Uterus (tissue), 4 donors: ENCODE measurements around the gene NXF1. TPM values are rescaled to one million over a fixed set of nuclear protein-coding genes. Genes with fewer than 3 reads are reported as not detected.
A peak's percentile ranks its signal among the peaks of the same experiment; 100 is the strongest.

Experiments
- DNase-seq, 2 donors: peaks; one replicate each; pipeline ENCODE4 v3.0.0-alpha.2; 2019 to 2020
- H3K27ac ChIP-seq, 2 donors: fragments of 200-600 bp; sonication (generic); 1 replicate in 1 of 2; 2 replicates in 1 of 2; pipeline ENCODE4 v1.5.1; 2016 to 2018
- H3K27me3 ChIP-seq, 2 donors: fragments of 200-600 bp; sonication (generic); one replicate each; pipeline ENCODE4 v1.5.1; 2018 to 2019; ENCODE audit warnings: control low read depth in 1 of 2
- H3K36me3 ChIP-seq, 2 donors: fragments of 200-600 bp; sonication (generic); one replicate each; pipeline ENCODE4 v1.5.1; 2019; ENCODE audit warnings: control low read depth in 1 of 2
- H3K4me1 ChIP-seq, 2 donors: fragments of 200-600 bp; sonication (generic); one replicate each; pipeline ENCODE4 v1.5.1; 2018 to 2019; ENCODE audit warnings: control low read depth in 1 of 2
- H3K4me3 ChIP-seq, 2 donors: fragments of 200-600 bp; sonication (generic); 1 replicate in 1 of 2; 2 replicates in 1 of 2; pipeline ENCODE4 v1.5.1; 2018 to 2019; ENCODE audit warnings: mild to moderate bottlenecking in 1 of 2
- H3K9me3 ChIP-seq, 2 donors: fragments of 200-600 bp; sonication (generic); one replicate each; pipeline ENCODE4 v1.5.1; 2019; ENCODE audit warnings: control low read depth in 1 of 2
- POLR2A ChIP-seq, 2 donors: fragments of 450-650 bp; IDR thresholded peaks; one replicate each; pipeline ENCODE4 v1.6.1; 2016; ENCODE audit warnings: antibody characterized with exemption in 2 of 2, mild to moderate bottlenecking in 1 of 2, moderate library complexity in 1 of 2
- intact Hi-C: fragments of 100-400 bp; cut with DNase I; formaldehyde crosslinking; loops from one replicate; pipeline ENCODE4 v1.15.1; 2023; ENCODE audit warnings: low total_unique reads
- total RNA-seq, 4 donors: library from RNA; depleted of rRNA in 3 of 4; stranded (reverse); fragments of >200 nt in 3 of 4; gene quantifications; one replicate each; pipeline versions ENCODE4 v1.1.0 to v1.2.4, GENCODE V29; 2014 to 2023
- TF ChIP-seq, protein P1 (sequence below), 4 experiments: fragments of 200-600 bp in 2 of 4; fragments of 450-650 bp in 2 of 4; sonication (generic) in 2 of 4; IDR thresholded peaks; one replicate each; pipeline ENCODE4 v1.5.1; 2016 to 2019; ENCODE audit warnings: antibody characterized with exemption in 4 of 4, mild to moderate bottlenecking in 2 of 4, moderate library complexity in 1 of 4
- donor health status: DM: yes; HTN: yes; CAD: no.

The NXF1 gene
- total RNA-seq, 4 donors from 2014 or later: 41.0 to 96.2 (median 50.2) TPM

DNA sequence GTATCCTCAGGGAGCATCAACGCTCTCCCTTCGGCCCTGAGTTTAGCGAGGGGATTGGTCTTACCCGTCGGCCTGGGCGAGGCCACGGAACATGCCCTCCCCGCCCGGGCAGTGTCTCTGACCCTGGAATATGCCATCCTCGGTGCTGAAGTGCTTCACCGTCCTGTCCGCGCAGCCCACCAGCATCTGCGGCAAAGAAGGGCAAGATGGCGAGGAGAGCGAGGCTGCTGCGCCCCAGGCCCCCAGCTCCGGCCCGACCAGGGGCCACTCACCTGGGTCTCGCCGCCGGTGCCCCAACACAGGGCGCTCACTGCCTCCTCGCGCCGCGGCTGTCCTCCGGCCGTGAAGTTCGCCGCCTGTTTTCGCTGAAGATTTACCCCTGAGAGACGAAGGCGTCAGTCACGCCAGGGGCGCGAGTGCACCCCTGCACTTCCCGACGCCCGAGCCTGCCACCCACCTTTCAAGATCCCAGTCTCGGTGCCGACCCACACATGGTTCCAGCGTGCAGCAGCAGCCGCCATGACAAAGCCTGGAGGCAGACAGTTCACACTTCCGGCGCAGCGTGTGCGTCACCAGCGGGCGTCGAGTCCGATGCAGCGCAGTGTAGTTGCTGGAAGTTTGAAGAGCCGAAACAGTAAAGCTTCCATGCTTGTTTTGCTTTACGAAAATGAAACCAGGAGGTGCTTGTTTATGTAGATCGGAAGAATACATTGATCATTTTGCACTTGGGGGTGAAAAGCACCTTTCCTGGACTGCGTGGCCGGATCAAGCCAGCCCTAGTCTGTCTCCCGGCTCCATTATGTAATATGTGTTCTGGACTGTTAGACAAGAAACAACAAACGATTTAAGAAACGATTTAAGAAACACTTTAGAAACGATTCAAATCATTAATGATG is 34.1 kb upstream of the NXF1 start, which contains the start of gene WDR74:
TSS of gene WDR74 (minus strand) at position 541 of the 896 bp plus-strand sequence. CDS start at position 521, 20 bp downstream.
- TF ChIP-seq, protein P1, sequence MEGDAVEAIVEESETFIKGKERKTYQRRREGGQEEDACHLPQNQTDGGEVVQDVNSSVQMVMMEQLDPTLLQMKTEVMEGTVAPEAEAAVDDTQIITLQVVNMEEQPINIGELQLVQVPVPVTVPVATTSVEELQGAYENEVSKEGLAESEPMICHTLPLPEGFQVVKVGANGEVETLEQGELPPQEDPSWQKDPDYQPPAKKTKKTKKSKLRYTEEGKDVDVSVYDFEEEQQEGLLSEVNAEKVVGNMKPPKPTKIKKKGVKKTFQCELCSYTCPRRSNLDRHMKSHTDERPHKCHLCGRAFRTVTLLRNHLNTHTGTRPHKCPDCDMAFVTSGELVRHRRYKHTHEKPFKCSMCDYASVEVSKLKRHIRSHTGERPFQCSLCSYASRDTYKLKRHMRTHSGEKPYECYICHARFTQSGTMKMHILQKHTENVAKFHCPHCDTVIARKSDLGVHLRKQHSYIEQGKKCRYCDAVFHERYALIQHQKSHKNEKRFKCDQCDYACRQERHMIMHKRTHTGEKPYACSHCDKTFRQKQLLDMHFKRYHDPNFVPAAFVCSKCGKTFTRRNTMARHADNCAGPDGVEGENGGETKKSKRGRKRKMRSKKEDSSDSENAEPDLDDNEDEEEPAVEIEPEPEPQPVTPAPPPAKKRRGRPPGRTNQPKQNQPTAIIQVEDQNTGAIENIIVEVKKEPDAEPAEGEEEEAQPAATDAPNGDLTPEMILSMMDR (IDR thresholded peaks at IDR 0.05): no peak
- peak; percentile 86 to 90 for TF ChIP-seq POLR2A (IDR thresholded peaks at IDR 0.05)
- DNase-seq: peak; percentile 91 to 92
- H3K27ac ChIP-seq: peak within 1 kb of the TSS; percentile 99 to 100
- peaks cover 0 to 8% of the 10 kb centered on the region in 2 donors for H3K4me1 ChIP-seq
- no peaks in the 10 kb centered on the region for H3K27me3 ChIP-seq
- H3K36me3 ChIP-seq: no peaks in the 10 kb centered on the region
- H3K4me3 ChIP-seq: peak within 1 kb of the TSS; percentile 84 to 100
- intact Hi-C loops: no loop called here
- H3K9me3 ChIP-seq: no peaks in the 10 kb centered on the region

DNA sequence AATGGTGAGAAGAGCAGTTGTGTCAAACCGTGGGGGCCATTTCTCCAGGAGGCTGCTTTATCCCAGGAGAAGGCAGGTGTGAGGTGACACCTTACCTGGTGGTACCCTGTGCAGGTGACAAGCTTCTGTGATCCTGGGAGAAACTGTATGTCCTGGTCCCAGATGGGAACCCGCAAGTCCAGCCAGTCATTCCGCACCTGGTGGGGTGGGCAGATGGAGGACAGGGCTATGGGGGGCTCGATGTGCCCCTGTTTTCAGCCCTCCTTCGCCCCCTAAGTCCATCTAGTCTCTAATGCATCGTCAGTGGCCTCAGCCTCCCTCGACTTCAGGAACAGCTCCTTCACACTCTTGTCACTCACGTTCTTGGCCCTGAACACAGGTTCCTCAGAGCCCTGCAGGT is 30.1 kb upstream of the NXF1 start:
- Histone ChIP-seq H3K4me1 (peaks cover 0 to 12% of the 10 kb centered on the region in 2 donors), H3K9me3 (no peaks in the 10 kb centered on the region), H3K36me3 (no peaks in the 10 kb centered on the region), H3K4me3 (no peak overlapping the region), H3K27me3 (no peaks in the 10 kb centered on the region), H3K27ac (no peak overlapping the region)
- intact Hi-C loops: no loop called here
- DNase-seq: no peak
- TF ChIP-seq POLR2A (IDR thresholded peaks at IDR 0.05): no peak
- TF ChIP-seq, protein P1 (IDR thresholded peaks at IDR 0.05): no peak

- H3K27me3 ChIP-seq: no peaks in the 10 kb centered on the region
- peak within 1 kb of the TSS; percentile 89 to 96 for H3K4me3 ChIP-seq
- H3K27ac ChIP-seq: peak within 1 kb of the TSS; percentile 94 to 98
- no peaks in the 10 kb centered on the region for H3K9me3 ChIP-seq
- H3K36me3 ChIP-seq: no peaks in the 10 kb centered on the region
- H3K4me1 ChIP-seq: peaks cover 0 to 25% of the 10 kb centered on the region in 2 donors
- TF ChIP-seq, protein P1 (IDR thresholded peaks at IDR 0.05): no peak
- TF ChIP-seq POLR2A (IDR thresholded peaks at IDR 0.05): no peak
- DNase-seq: peak; percentile 37 to 44
- intact Hi-C loops: no loop called here
Measured at GRCh38 chr11:62832336-62833234, 27.3 kb upstream of the NXF1 start, which contains the start of gene TEX54. Gene TEX54 (minus strand): TSS chr11:62832841.

GRCh38 chr11:62831520-62832335 is 26.5 kb upstream of the NXF1 start, which contains the start of gene STX5:
Gene STX5 (minus strand): TSS chr11:62832051. CDS start chr11:62831243, 808 bp downstream.
- intact Hi-C loops: no loop called here
- no peaks in the 10 kb centered on the region for H3K27me3 ChIP-seq
- no peaks in the 10 kb centered on the region for H3K9me3 ChIP-seq
- peaks cover 0 to 25% of the 10 kb centered on the region in 2 donors for H3K4me1 ChIP-seq
- no peaks in the 10 kb centered on the region for H3K36me3 ChIP-seq
- TF ChIP-seq, protein P1 (IDR thresholded peaks at IDR 0.05): no peak
- TF ChIP-seq POLR2A (IDR thresholded peaks at IDR 0.05): peak; percentile 78 to 87
- DNase-seq: peak; percentile 100
- H3K27ac ChIP-seq: peak within 1 kb of the TSS; percentile 94 to 98
- peak within 1 kb of the TSS; percentile 89 to 96 for H3K4me3 ChIP-seq
